Thyroid gland (tissue), 4 donors: ENCODE data around the gene HERPUD1.

Experiments
- POLR2A ChIP-seq, 2 donors: fragments of 450-650 bp; IDR thresholded peaks; one replicate each; pipeline ENCODE4 v1.6.1; 2017; ENCODE audit warnings: antibody characterized with exemption in 2 of 2, mild to moderate bottlenecking in 2 of 2, moderate library complexity in 1 of 2
- TF ChIP-seq, protein P1 (sequence below), 6 experiments: fragments of 200-600 bp in 3 of 6; fragments of 450-650 bp in 3 of 6; sonication (generic) in 3 of 6; IDR thresholded peaks; one replicate each; pipeline ENCODE4 v1.5.1; 2016 to 2019; ENCODE audit warnings: antibody characterized with exemption in 6 of 6, mild to moderate bottlenecking in 2 of 6, inconsistent platforms in 1 of 6, moderate library complexity in 1 of 6

DNA sequence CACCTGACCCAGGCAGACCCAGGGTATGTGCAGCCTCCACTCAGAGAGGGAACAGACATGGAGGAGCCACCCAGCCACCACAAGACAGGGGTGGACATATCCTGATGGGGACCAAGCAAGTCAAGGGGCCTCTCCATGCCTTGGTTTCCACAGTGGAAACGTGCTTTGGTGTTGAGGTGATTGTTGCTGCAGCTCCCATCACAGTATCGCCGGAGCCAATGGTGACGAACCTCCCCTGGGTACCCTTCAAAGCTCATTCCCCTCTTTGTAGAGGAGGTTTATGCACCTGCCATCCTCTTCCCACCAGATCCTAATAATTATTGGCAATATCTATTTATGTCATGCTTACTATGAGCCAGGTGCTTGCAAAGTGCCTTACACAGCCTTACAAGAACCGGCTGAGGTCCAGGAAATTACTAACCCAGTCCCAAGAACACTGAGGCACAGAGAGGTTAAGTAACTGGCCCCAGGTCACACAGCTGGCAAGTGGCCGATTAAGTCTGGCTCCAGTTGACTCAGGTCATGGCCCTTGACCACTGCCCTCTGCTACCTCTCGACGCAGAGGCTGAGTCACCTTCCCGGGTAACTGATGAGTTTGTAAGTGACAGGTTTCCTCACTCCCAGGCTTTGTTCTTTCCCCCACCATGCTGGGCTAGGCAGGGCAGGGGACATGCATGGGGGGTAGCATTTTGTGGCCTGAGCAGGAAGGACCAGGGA, 46.3 kb upstream of the HERPUD1 start:
- TF ChIP-seq, protein P1, sequence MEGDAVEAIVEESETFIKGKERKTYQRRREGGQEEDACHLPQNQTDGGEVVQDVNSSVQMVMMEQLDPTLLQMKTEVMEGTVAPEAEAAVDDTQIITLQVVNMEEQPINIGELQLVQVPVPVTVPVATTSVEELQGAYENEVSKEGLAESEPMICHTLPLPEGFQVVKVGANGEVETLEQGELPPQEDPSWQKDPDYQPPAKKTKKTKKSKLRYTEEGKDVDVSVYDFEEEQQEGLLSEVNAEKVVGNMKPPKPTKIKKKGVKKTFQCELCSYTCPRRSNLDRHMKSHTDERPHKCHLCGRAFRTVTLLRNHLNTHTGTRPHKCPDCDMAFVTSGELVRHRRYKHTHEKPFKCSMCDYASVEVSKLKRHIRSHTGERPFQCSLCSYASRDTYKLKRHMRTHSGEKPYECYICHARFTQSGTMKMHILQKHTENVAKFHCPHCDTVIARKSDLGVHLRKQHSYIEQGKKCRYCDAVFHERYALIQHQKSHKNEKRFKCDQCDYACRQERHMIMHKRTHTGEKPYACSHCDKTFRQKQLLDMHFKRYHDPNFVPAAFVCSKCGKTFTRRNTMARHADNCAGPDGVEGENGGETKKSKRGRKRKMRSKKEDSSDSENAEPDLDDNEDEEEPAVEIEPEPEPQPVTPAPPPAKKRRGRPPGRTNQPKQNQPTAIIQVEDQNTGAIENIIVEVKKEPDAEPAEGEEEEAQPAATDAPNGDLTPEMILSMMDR (IDR thresholded peaks at IDR 0.05): no peak
- TF ChIP-seq POLR2A (IDR thresholded peaks at IDR 0.05): no peak
